DMS53 treated with DMSO at 0.1 percent for 48 hours (cell line): ENCODE data around the gene RAD18.

Experiments used
- DNase-seq: peaks from one replicate; lab custom pipeline; 2025; ENCODE audit not compliant: unreplicated experiment; lab: John Stamatoyannopoulos, UW

RAD18 gene

GRCh38 chr3:8869613-8870012 lies 93.7 kb downstream of the RAD18 start:
- DNase-seq: no peak

GRCh38 chr3:8868996-8869395 lies 94.3 kb downstream of the RAD18 start:
- no peak for DNase-seq

GRCh38 chr3:8867646-8868045 lies 95.6 kb downstream of the RAD18 start:
- DNase-seq: no peak

- DNase-seq: no peak
Measured at GRCh38 chr3:8865697-8866096, 97.6 kb downstream of the RAD18 start.

- DNase-seq: no peak
Measured at GRCh38 chr3:8864402-8865350, 98.6 kb downstream of the RAD18 start.

GRCh38 chr3:8863891-8864290 lies 99.4 kb downstream of the RAD18 start:
- no peak for DNase-seq

- no peak for DNase-seq
Measured at GRCh38 chr3:8857720-8858367, 105.4 kb downstream of the RAD18 start.

GRCh38 chr3:8856721-8857120 lies 106.6 kb downstream of the RAD18 start:
- DNase-seq: no peak

GRCh38 chr3:8856071-8856470 lies 107.2 kb downstream of the RAD18 start:
- no peak for DNase-seq

- DNase-seq: no peak
Measured at GRCh38 chr3:8854656-8855055, 108.6 kb downstream of the RAD18 start.

GRCh38 chr3:8853081-8853480 lies 110.2 kb downstream of the RAD18 start:
- no peak for DNase-seq

- no peak for DNase-seq
Measured at GRCh38 chr3:8852511-8852910, 110.8 kb downstream of the RAD18 start.

GRCh38 chr3:8851703-8852102 lies 111.6 kb downstream of the RAD18 start:
- no peak for DNase-seq

- no peak for DNase-seq
Measured at GRCh38 chr3:8848696-8849131, 114.6 kb downstream of the RAD18 start.

GRCh38 chr3:8847317-8847716 lies 116.0 kb downstream of the RAD18 start:
- DNase-seq: no peak

GRCh38 chr3:8846176-8846575 lies 117.1 kb downstream of the RAD18 start:
- no peak for DNase-seq

- DNase-seq: no peak
Measured at GRCh38 chr3:8845641-8846040, 117.6 kb downstream of the RAD18 start.

GRCh38 chr3:8843347-8843746 lies 119.9 kb downstream of the RAD18 start:
- DNase-seq: no peak

- no peak for DNase-seq
Measured at GRCh38 chr3:8842293-8842692, 121.0 kb downstream of the RAD18 start.

- DNase-seq: no peak
Measured at GRCh38 chr3:8841472-8841871, 121.8 kb downstream of the RAD18 start.

GRCh38 chr3:8840556-8840955 lies 122.7 kb downstream of the RAD18 start:
- DNase-seq: no peak

GRCh38 chr3:8839607-8840325 lies 123.5 kb downstream of the RAD18 start:
- no peak for DNase-seq
